GM12878 (cell line): Measurements from ENCODE around the gene ADGRF1. TPM values are rescaled to one million over a fixed set of nuclear protein-coding genes. Genes with fewer than 3 reads are reported as not detected.

Experiments
- ATAC-seq: fragments of 200-7000 bp; cut with Tn5 transposase; 3 replicates; pipeline ENCODE4 v1.9.1; 2020; ENCODE audit warnings: mild to moderate bottlenecking, moderate library complexity
- BruUV-seq: library from RNA; stranded (reverse); fragments of 400-500 nt; replicated peaks from 2 replicates; lab custom pipeline; 2021; lab: Mats Ljungman, UMichigan
- CTCF ChIA-PET: fragments of 300-600 bp; sonication (Branson Sonifier 250); formaldehyde crosslinking; extraction: SDS; loops from one replicate; lab custom pipeline; 2021; ENCODE audit warnings: inconsistent platforms; lab: Yijun Ruan, JAX
- POLR2A ChIA-PET: fragments of 350-600 bp; formaldehyde crosslinking; extraction: SDS; loops from one replicate; lab custom pipeline; 2021; ENCODE audit warnings: inconsistent platforms; lab: Charles Lee
- RAD21 ChIA-PET: fragments of 300-600 bp; sonication (Branson Sonifier 250); formaldehyde crosslinking; loops from one replicate; lab custom pipeline; 2023; ENCODE audit warnings: antibody characterized with exemption; ENCODE audit not compliant: unreplicated experiment; lab: Charles Lee
- SMC1A ChIA-PET: fragments of 300-600 bp; sonication (Branson Sonifier 250); formaldehyde crosslinking; loops from one replicate; lab custom pipeline; 2023; ENCODE audit not compliant: unreplicated experiment, uncharacterized antibody; lab: Charles Lee
- DNase-seq: peaks from one replicate; pipeline ENCODE4 v3.0.0-alpha.2; 2011; ENCODE audit warnings: low read depth, low spot score
- FAIRE-seq: peaks from 3 replicates; lab custom pipeline; 2011; peaks lifted over from hg19 to GRCh38; lab: Jason Lieb, UNC
- H2AFZ ChIP-seq: 2 replicates; pipeline ENCODE4 v1.6.0; 2011; ENCODE audit warnings: low read depth, low read length, control low read depth; ENCODE audit not compliant: control insufficient read depth
- H3K27ac ChIP-seq: 2 replicates; pipeline ENCODE4 v1.5.1; 2011; ENCODE audit warnings: control low read depth; ENCODE audit not compliant: control insufficient read depth, insufficient read depth
- H3K27me3 ChIP-seq, 2 experiments: replicated peaks in 1 of 2; 2 replicates each; pipeline versions ENCODE4 v1.6.0 to v1.6.1; 2011; ENCODE audit warnings: low read length in 1 of 2; ENCODE audit not compliant: control insufficient read depth in 2 of 2, insufficient read depth in 2 of 2
- H3K36me3 ChIP-seq, 2 experiments: 2 replicates each; pipeline ENCODE4 v1.5.1; 2011; ENCODE audit warnings: low read length in 1 of 2; ENCODE audit not compliant: control insufficient read depth in 2 of 2, insufficient read depth in 2 of 2
- H3K4me1 ChIP-seq: 2 replicates; pipeline ENCODE4 v1.6.1; 2011; ENCODE audit warnings: mild to moderate bottlenecking, low read length, moderate library complexity, mixed read lengths; ENCODE audit not compliant: control insufficient read depth, insufficient read depth
- H3K4me2 ChIP-seq: 2 replicates; pipeline ENCODE4 v1.6.0; 2011; ENCODE audit warnings: control low read depth; ENCODE audit not compliant: control insufficient read depth, insufficient read depth
- H3K4me3 ChIP-seq: fragments of 200-600 bp; sonication (generic); 2 replicates; pipeline ENCODE4 v1.5.1; 2016
- H3K79me2 ChIP-seq: 2 replicates; pipeline ENCODE4 v1.6.0; 2011; ENCODE audit warnings: low read length; ENCODE audit not compliant: control insufficient read depth, insufficient read depth
- H3K9ac ChIP-seq: 2 replicates; pipeline ENCODE4 v1.8.0; 2011; ENCODE audit warnings: low read length, control low read depth, mixed read lengths; ENCODE audit not compliant: control insufficient read depth, insufficient read depth
- H3K9me3 ChIP-seq: replicated peaks from 3 replicates; pipeline ENCODE4 v1.5.1; 2011; ENCODE audit warnings: mild to moderate bottlenecking, low read length; ENCODE audit not compliant: control insufficient read depth, insufficient read depth
- H4K20me1 ChIP-seq: 2 replicates; pipeline ENCODE4 v1.6.0; 2011; ENCODE audit not compliant: control insufficient read depth, insufficient read depth
- ATF7 ChIP-seq: fragments of 450-650 bp; IDR thresholded peaks from 2 replicates; pipeline ENCODE4 v1.6.1; 2016; ENCODE audit warnings: low read depth, mild to moderate bottlenecking
- CREB1 ChIP-seq: IDR thresholded peaks from 2 replicates; pipeline ENCODE4 v1.6.1; 2012; ENCODE audit warnings: low read depth, mild to moderate bottlenecking, inconsistent platforms
- DPF2 ChIP-seq: fragments of 450-650 bp; IDR thresholded peaks from 2 replicates; pipeline ENCODE4 v1.6.1; 2017; ENCODE audit warnings: mild to moderate bottlenecking
- GABPA ChIP-seq: IDR thresholded peaks from 2 replicates; pipeline ENCODE4 v1.6.1; 2014; ENCODE audit warnings: antibody characterized with exemption, low read depth, mild to moderate bottlenecking, inconsistent platforms
- KLF5 ChIP-seq: fragments of 450-650 bp; IDR thresholded peaks from 2 replicates; pipeline ENCODE4 v1.6.1; 2014; ENCODE audit warnings: mild to moderate bottlenecking; ENCODE audit not compliant: partially characterized antibody
- LARP7 ChIP-seq: fragments of 450-650 bp; IDR thresholded peaks from 2 replicates; pipeline ENCODE4 v1.6.1; 2017; ENCODE audit warnings: mild to moderate bottlenecking
- MTA2 ChIP-seq: fragments of 450-650 bp; IDR thresholded peaks from 2 replicates; pipeline ENCODE4 v1.6.1; 2016; ENCODE audit warnings: low read depth, mild to moderate bottlenecking, moderate library complexity
- POLR2AphosphoS2 ChIP-seq: IDR thresholded peaks from 2 replicates; pipeline ENCODE4 v1.6.1; 2011; ENCODE audit warnings: low read depth, mild to moderate bottlenecking, low read length, improper control_type of control experiment, moderate library complexity
- POLR2AphosphoS5 ChIP-seq: IDR thresholded peaks from 2 replicates; pipeline ENCODE4 v1.6.1; 2011; ENCODE audit warnings: mild to moderate bottlenecking, low read length, inconsistent platforms
- RB1 ChIP-seq: fragments of 450-650 bp; formaldehyde crosslinking; IDR thresholded peaks from 2 replicates; pipeline ENCODE4 v1.6.1; 2017; ENCODE audit warnings: mild to moderate bottlenecking, borderline replicate concordance
- STAT3 ChIP-seq: IDR thresholded peaks from 2 replicates; pipeline ENCODE4 v1.6.1; 2011; ENCODE audit warnings: low read depth, low read length, improper control_type of control experiment
- TCF12 ChIP-seq: IDR thresholded peaks from 2 replicates; pipeline ENCODE4 v1.6.1; 2011; ENCODE audit warnings: low read depth, mild to moderate bottlenecking, low read length
- WGBS: methylation state at CpG from one replicate; pipeline ENCODE4 v1.1.6; 2016; ENCODE audit warnings: low lambda C conversion rate; ENCODE audit not compliant: insufficient replicate concordance, insufficient coverage; ENCODE audit errors: missing lambda C conversion rate; 5-methylcytosine and 5-hydroxymethylcytosine counted together
- in situ Hi-C: fragments of 300-500 bp; cut with MboI; formaldehyde crosslinking; loops from 9 replicates; pipeline ENCODE4 v1.14.3; 2018; ENCODE audit warnings: mixed read lengths
- intact Hi-C: fragments of 100-400 bp; cut with micrococcal nuclease; formaldehyde crosslinking; loops from one replicate; pipeline ENCODE4 v1.14.2; 2022; ENCODE audit not compliant: unreplicated experiment
- polyA plus RNA-seq, 11 experiments: library from polyadenylated mRNA; depleted of rRNA in 4 of 11; unstranded in 6 of 11; stranded (reverse) in 5 of 11; fragments of >200 nt; fragmentation: Nextera tagmentation in 4 of 11; fragmentation: Illumina TruSeq in 1 of 11; extraction: Ambion mirVana in 4 of 11; extraction: Trizol in 1 of 11; gene quantifications; 1 replicate in 1 of 11; 2 replicates in 10 of 11; pipeline versions ENCODE4 v1.2.1 to v1.2.3, GENCODE V29; 2011 to 2016; ENCODE audit warnings: inconsistent platforms in 2 of 11, missing spikeins in 2 of 11, low read depth in 1 of 11
- total RNA-seq, 4 experiments: library from RNA; depleted of rRNA in 3 of 4; stranded (reverse); fragments of >200 nt in 3 of 4; fragmentation: Illumina TruSeq in 1 of 4; extraction: Trizol in 1 of 4; gene quantifications; 2 replicates each; pipeline versions ENCODE4 v1.2.1 to v1.2.3, GENCODE V29; 2013 to 2021
- TF ChIP-seq, protein P1 (sequence below): fragments of 450-650 bp; IDR thresholded peaks from 2 replicates; pipeline ENCODE4 v1.6.1; 2016; ENCODE audit warnings: mild to moderate bottlenecking
- TF ChIP-seq, protein P2 (sequence below): fragments of 450-650 bp; IDR thresholded peaks from 2 replicates; pipeline ENCODE4 v1.6.1; 2014; ENCODE audit warnings: mild to moderate bottlenecking
- TF ChIP-seq, protein P3 (sequence below): fragments of 450-650 bp; IDR thresholded peaks from 2 replicates; pipeline ENCODE4 v1.6.1; 2017; ENCODE audit warnings: antibody characterized with exemption, mild to moderate bottlenecking, moderate library complexity

The ADGRF1 gene
- total and polyA plus RNA-seq, 10 of the 15 experiments (the other 5 are each of a cell fraction or from before 2014, with no cell fraction given): 0.05 TPM; not detected in 9

DNA sequence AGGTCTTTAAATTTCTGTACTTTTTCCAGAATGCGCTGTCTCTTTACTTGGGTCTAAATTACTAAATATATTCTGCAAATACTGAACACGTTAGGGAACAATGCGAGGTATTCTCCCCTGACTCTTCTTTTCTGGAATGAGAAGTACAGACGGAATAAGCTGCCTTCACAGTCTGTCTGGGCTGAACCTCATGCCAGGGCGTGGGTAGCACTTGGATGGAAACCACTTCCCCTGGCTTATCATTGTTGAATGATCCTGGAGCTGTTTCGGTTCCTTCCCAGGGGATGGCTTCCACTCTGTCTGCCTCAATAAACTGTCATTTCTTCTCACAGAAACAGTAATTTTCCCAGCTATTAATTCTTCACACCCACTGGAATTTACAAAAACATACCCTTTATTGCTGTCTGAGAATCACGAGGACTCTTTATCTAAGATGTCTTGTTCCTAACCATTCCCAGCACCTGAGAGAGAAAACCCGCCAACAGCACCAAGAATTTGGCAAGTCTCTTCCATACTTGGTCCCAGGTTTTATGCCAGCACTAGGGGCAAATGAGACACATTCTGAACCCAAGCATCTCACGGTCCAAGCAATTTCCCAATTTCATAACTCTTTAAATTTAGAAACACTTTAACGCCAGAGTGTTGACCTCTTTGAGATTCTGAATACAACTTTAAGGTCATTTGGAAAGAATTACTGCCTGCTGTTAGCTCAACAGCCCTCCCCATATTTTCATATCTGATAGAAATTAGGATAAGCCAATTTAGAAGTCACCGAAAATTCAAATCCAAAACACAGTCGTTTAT is 77.2 kb downstream of the ADGRF1 start:
- POLR2A ChIA-PET: no interaction called here
- H3K4me3 ChIP-seq: no peak overlapping the region
- WGBS: 23% methylated on average over 12 of the region's 12 CpGs
- no peaks in the 10 kb centered on the region for H3K9me3 ChIP-seq
- BruUV-seq: no TSS peak
- DNase-seq (no peak), FAIRE-seq (no peak), ATAC-seq (no peak)
- SMC1A ChIA-PET: no interaction called here
- no peak overlapping the region for H3K9ac ChIP-seq
- RAD21 ChIA-PET: no interaction called here
- in situ Hi-C loops: no loop called here
- H3K36me3 ChIP-seq: no peaks in the 10 kb centered on the region
- CTCF ChIA-PET: interaction anchor here (0.9 kb wide), 1 partner anchor 874 kb away, joined by 3 read pairs; no protein-coding TSS in a partner anchor
- no peak overlapping the region for H3K4me2 ChIP-seq
- no peaks in the 10 kb centered on the region for H3K27me3 ChIP-seq
- no peak overlapping the region for H2AFZ ChIP-seq
- H3K4me1 ChIP-seq: no peaks in the 10 kb centered on the region
- TF ChIP-seq CREB1 (no peak), POLR2AphosphoS2 (no peak), STAT3 (no peak), DPF2 (no peak), RB1 (no peak), TCF12 (no peak), LARP7 (no peak), KLF5 (no peak), POLR2AphosphoS5 (no peak), GABPA (no peak), MTA2 (no peak), ATF7 (no peak)
- TF ChIP-seq, protein P1, sequence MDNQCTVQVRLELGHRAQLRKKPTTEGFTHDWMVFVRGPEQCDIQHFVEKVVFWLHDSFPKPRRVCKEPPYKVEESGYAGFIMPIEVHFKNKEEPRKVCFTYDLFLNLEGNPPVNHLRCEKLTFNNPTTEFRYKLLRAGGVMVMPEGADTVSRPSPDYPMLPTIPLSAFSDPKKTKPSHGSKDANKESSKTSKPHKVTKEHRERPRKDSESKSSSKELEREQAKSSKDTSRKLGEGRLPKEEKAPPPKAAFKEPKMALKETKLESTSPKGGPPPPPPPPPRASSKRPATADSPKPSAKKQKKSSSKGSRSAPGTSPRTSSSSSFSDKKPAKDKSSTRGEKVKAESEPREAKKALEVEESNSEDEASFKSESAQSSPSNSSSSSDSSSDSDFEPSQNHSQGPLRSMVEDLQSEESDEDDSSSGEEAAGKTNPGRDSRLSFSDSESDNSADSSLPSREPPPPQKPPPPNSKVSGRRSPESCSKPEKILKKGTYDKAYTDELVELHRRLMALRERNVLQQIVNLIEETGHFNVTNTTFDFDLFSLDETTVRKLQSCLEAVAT: no peak
- TF ChIP-seq, protein P2, sequence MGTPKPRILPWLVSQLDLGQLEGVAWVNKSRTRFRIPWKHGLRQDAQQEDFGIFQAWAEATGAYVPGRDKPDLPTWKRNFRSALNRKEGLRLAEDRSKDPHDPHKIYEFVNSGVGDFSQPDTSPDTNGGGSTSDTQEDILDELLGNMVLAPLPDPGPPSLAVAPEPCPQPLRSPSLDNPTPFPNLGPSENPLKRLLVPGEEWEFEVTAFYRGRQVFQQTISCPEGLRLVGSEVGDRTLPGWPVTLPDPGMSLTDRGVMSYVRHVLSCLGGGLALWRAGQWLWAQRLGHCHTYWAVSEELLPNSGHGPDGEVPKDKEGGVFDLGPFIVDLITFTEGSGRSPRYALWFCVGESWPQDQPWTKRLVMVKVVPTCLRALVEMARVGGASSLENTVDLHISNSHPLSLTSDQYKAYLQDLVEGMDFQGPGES: no peak
- TF ChIP-seq, protein P3, sequence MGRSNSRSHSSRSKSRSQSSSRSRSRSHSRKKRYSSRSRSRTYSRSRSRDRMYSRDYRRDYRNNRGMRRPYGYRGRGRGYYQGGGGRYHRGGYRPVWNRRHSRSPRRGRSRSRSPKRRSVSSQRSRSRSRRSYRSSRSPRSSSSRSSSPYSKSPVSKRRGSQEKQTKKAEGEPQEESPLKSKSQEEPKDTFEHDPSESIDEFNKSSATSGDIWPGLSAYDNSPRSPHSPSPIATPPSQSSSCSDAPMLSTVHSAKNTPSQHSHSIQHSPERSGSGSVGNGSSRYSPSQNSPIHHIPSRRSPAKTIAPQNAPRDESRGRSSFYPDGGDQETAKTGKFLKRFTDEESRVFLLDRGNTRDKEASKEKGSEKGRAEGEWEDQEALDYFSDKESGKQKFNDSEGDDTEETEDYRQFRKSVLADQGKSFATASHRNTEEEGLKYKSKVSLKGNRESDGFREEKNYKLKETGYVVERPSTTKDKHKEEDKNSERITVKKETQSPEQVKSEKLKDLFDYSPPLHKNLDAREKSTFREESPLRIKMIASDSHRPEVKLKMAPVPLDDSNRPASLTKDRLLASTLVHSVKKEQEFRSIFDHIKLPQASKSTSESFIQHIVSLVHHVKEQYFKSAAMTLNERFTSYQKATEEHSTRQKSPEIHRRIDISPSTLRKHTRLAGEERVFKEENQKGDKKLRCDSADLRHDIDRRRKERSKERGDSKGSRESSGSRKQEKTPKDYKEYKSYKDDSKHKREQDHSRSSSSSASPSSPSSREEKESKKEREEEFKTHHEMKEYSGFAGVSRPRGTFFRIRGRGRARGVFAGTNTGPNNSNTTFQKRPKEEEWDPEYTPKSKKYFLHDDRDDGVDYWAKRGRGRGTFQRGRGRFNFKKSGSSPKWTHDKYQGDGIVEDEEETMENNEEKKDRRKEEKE: no peak
- TF ChIP-seq, all 136 proteins: peak for 0
- no peaks in the 10 kb centered on the region for H4K20me1 ChIP-seq
- intact Hi-C loops: no loop called here
- no peak overlapping the region for H3K27ac ChIP-seq
- H3K79me2 ChIP-seq: no peaks in the 10 kb centered on the region
